Measurements from ENCODE around the gene DYRK1A.

DYRK1A gene

GRCh38 chr21:37378700-37379139 is 12.1 kb downstream of the DYRK1A start:
- H3K4me3 ChIP-seq, result no peak overlapping the region
- H3K9me3 ChIP-seq (ENCODE audit: low read depth, low read length), result peaks cover 3% of the 10 kb centered on the region; the same call in 1 of the 2 replicates
- TF ChIP-seq POLR2AphosphoS5 (IDR thresholded peaks at IDR 0.05; ENCODE audit: borderline replicate concordance, low read depth, low read length) (no peak), FOXP2 (optimal IDR thresholded peaks at IDR 0.05; ENCODE audit: control extremely low read depth, extremely low read length, insufficient read depth) (no peak), EZH2 (IDR thresholded peaks at IDR 0.05) (no peak)
- peaks cover 17% of the 10 kb centered on the region for H3K36me3 ChIP-seq (ENCODE audit: insufficient read depth, low read length)
- H3K9ac ChIP-seq (ENCODE audit: insufficient read length), result no peak overlapping the region
- no peak overlapping the region for H3K27ac ChIP-seq
- DNase-seq (ENCODE audit: low read depth, low spot score), result no peak

GRCh38 chr21:37380349-37381323 is 14.1 kb downstream of the DYRK1A start:
- H3K27ac ChIP-seq, result no peak overlapping the region
- no peak for DNase-seq (ENCODE audit: low read depth, low spot score)
- peaks cover 27% of the 10 kb centered on the region for H3K36me3 ChIP-seq (ENCODE audit: insufficient read depth, low read length)
- peaks cover 3% of the 10 kb centered on the region; the same call in 1 of the 2 replicates for H3K9me3 ChIP-seq (ENCODE audit: low read depth, low read length)
- H3K4me3 ChIP-seq, result no peak overlapping the region
- no peak overlapping the region for H3K9ac ChIP-seq (ENCODE audit: insufficient read length)
- TF ChIP-seq POLR2AphosphoS5 (IDR thresholded peaks at IDR 0.05; ENCODE audit: borderline replicate concordance, low read depth, low read length) (no peak), FOXP2 (optimal IDR thresholded peaks at IDR 0.05; ENCODE audit: control extremely low read depth, extremely low read length, insufficient read depth) (no peak), EZH2 (IDR thresholded peaks at IDR 0.05) (no peak)

GRCh38 chr21:37381883-37382585 is 15.5 kb downstream of the DYRK1A start:
- Histone ChIP-seq H3K4me3 (no peak overlapping the region), H3K9me3 (ENCODE audit: low read depth, low read length) (peaks cover 3% of the 10 kb centered on the region; the same call in 1 of the 2 replicates), H3K36me3 (ENCODE audit: insufficient read depth, low read length) (peaks cover 33% of the 10 kb centered on the region), H3K27ac (no peak overlapping the region), H3K9ac (ENCODE audit: insufficient read length) (no peak overlapping the region)
- DNase-seq (ENCODE audit: low read depth, low spot score), result no peak
- no peak for TF ChIP-seq FOXP2 (optimal IDR thresholded peaks at IDR 0.05; ENCODE audit: control extremely low read depth, extremely low read length, insufficient read depth)
- TF ChIP-seq POLR2AphosphoS5 (IDR thresholded peaks at IDR 0.05; ENCODE audit: borderline replicate concordance, low read depth, low read length), result no peak
- TF ChIP-seq EZH2 (IDR thresholded peaks at IDR 0.05), result no peak

GRCh38 chr21:37383086-37383485 is 16.5 kb downstream of the DYRK1A start:
- peaks cover 35% of the 10 kb centered on the region for H3K36me3 ChIP-seq (ENCODE audit: insufficient read depth, low read length)

GRCh38 chr21:37383784-37384311 is 17.3 kb downstream of the DYRK1A start:
- Histone ChIP-seq H3K9ac (ENCODE audit: insufficient read length) (no peak overlapping the region), H3K27ac (no peak overlapping the region), H3K4me3 (no peak overlapping the region), H3K9me3 (ENCODE audit: low read depth, low read length) (peaks cover 3% of the 10 kb centered on the region; the same call in 1 of the 2 replicates), H3K36me3 (ENCODE audit: insufficient read depth, low read length) (peaks cover 35% of the 10 kb centered on the region)
- no peak for TF ChIP-seq POLR2AphosphoS5 (IDR thresholded peaks at IDR 0.05; ENCODE audit: borderline replicate concordance, low read depth, low read length)
- DNase-seq (ENCODE audit: low read depth, low spot score), result no peak

More at GRCh38 chr21:37383086-37383485, 16.5 kb downstream of the DYRK1A start:
- H3K27ac ChIP-seq, result no peak overlapping the region
- TF ChIP-seq FOXP2 (optimal IDR thresholded peaks at IDR 0.05; ENCODE audit: control extremely low read depth, extremely low read length, insufficient read depth), result no peak
- no peak for TF ChIP-seq POLR2AphosphoS5 (IDR thresholded peaks at IDR 0.05; ENCODE audit: borderline replicate concordance, low read depth, low read length)
- no peak for TF ChIP-seq EZH2 (IDR thresholded peaks at IDR 0.05)
- DNase-seq (ENCODE audit: low read depth, low spot score), result no peak
- peaks cover 3% of the 10 kb centered on the region; the same call in 1 of the 2 replicates for H3K9me3 ChIP-seq (ENCODE audit: low read depth, low read length)
- H3K9ac ChIP-seq (ENCODE audit: insufficient read length), result no peak overlapping the region
- no peak overlapping the region for H3K4me3 ChIP-seq

- Histone ChIP-seq H3K9me3 (ENCODE audit: low read depth, low read length) (peaks cover 3% of the 10 kb centered on the region; the same call in 1 of the 2 replicates), H3K9ac (ENCODE audit: insufficient read length) (no peak overlapping the region), H3K27ac (no peak overlapping the region), H3K4me3 (no peak overlapping the region), H3K36me3 (ENCODE audit: insufficient read depth, low read length) (peaks cover 35% of the 10 kb centered on the region)
- DNase-seq (ENCODE audit: low read depth, low spot score), result no peak
- TF ChIP-seq POLR2AphosphoS5 (IDR thresholded peaks at IDR 0.05; ENCODE audit: borderline replicate concordance, low read depth, low read length) (no peak), FOXP2 (optimal IDR thresholded peaks at IDR 0.05; ENCODE audit: control extremely low read depth, extremely low read length, insufficient read depth) (no peak), EZH2 (IDR thresholded peaks at IDR 0.05) (no peak)
Measured at GRCh38 chr21:37384416-37384815, 17.8 kb downstream of the DYRK1A start.

- DNase-seq (ENCODE audit: low read depth, low spot score), result no peak
- H3K27ac ChIP-seq, result no peak overlapping the region
- TF ChIP-seq FOXP2 (optimal IDR thresholded peaks at IDR 0.05; ENCODE audit: control extremely low read depth, extremely low read length, insufficient read depth) (no peak), EZH2 (IDR thresholded peaks at IDR 0.05) (no peak), POLR2AphosphoS5 (IDR thresholded peaks at IDR 0.05; ENCODE audit: borderline replicate concordance, low read depth, low read length) (no peak)
- peaks cover 42% of the 10 kb centered on the region for H3K36me3 ChIP-seq (ENCODE audit: insufficient read depth, low read length)
- no peak overlapping the region for H3K9ac ChIP-seq (ENCODE audit: insufficient read length)
- H3K9me3 ChIP-seq (ENCODE audit: low read depth, low read length), result peaks cover 3% of the 10 kb centered on the region; the same call in 1 of the 2 replicates
- H3K4me3 ChIP-seq, result no peak overlapping the region
Measured at GRCh38 chr21:37385179-37385765, 18.7 kb downstream of the DYRK1A start.
